Measurements from ENCODE around the gene TLR2. TPM values are rescaled to one million over a fixed set of nuclear protein-coding genes. Genes with fewer than 3 reads are reported as not detected.

The TLR2 gene
- total and polyA plus RNA-seq, 2 experiments from 2014 or later = 0.63 to 1.2 TPM

GRCh38 chr4:153679486-153679885 is 4.6 kb upstream of the TLR2 start:
- no peak overlapping the region for H3K27ac ChIP-seq (ENCODE audit: low read depth)
- H3K4me2 ChIP-seq = no peak overlapping the region
- no peaks in the 10 kb centered on the region for H3K9me2 ChIP-seq (ENCODE audit: insufficient read depth)
- H3K4me1 Mint-ChIP-seq = peaks cover 3% of the 10 kb centered on the region; the same call in 1 of the 3 replicates
- no peaks in the 10 kb centered on the region for H4K20me1 ChIP-seq (replicated peaks; ENCODE audit: insufficient read depth)
- DNase-seq (ENCODE audit: low spot score) (no peak), ATAC-seq (no peak)
- no peak overlapping the region for H3K27ac Mint-ChIP-seq
- H3K27me3 ChIP-seq (ENCODE audit: insufficient read depth) = peaks cover 33% of the 10 kb centered on the region
- peaks cover 21% of the 10 kb centered on the region for H3K27me3 Mint-ChIP-seq (ENCODE audit: insufficient read depth, low read depth, poor library complexity)
- no peaks in the 10 kb centered on the region for H3F3A ChIP-seq (replicated peaks; ENCODE audit: low read depth)
- H3K36me3 Mint-ChIP-seq (ENCODE audit: low read depth) = no peaks in the 10 kb centered on the region; the same call in 2 of the 3 replicates
- no peaks in the 10 kb centered on the region for H3K36me3 ChIP-seq (ENCODE audit: insufficient read depth)
- H3K4me3 Mint-ChIP-seq = no peak overlapping the region
- H2AFZ ChIP-seq = no peak overlapping the region
- no peaks in the 10 kb centered on the region for H3K4me1 ChIP-seq (ENCODE audit: insufficient read depth)
- no peak overlapping the region for H3K4me3 ChIP-seq
- H3K79me2 ChIP-seq (replicated peaks; ENCODE audit: insufficient read depth) = no peaks in the 10 kb centered on the region
- TF ChIP-seq ZNF331 (CRISPR knock-in tag; IDR thresholded peaks at IDR 0.05; ENCODE audit: low read depth) (no peak), JUNB (IDR thresholded peaks at IDR 0.05; ENCODE audit: unreplicated experiment) (no peak), CTCF (conservative IDR thresholded peaks at IDR 0.05; ENCODE audit: low read depth in 2 of 2) (peak in 1 of 2 experiments; percentile 30; a peak in 2 of 4 replicates)
- no peaks in the 10 kb centered on the region; the same call in 2 of the 3 replicates for H3K9me3 Mint-ChIP-seq

GRCh38 chr4:153683763-153684181 is 308 bp upstream of the TLR2 start:
- H2AFZ ChIP-seq = peak overlapping the region; percentile 98
- Mint-ChIP-seq H3K27me3 (ENCODE audit: insufficient read depth, low read depth, poor library complexity) (peaks cover 37% of the 10 kb centered on the region), H3K4me1 (peaks cover 9% of the 10 kb centered on the region), H3K4me3 (peak overlapping the region; percentile 78), H3K9me3 (peaks cover 37% of the 10 kb centered on the region), H3K27ac (no peak overlapping the region), H3K36me3 (ENCODE audit: low read depth) (peaks cover 14% of the 10 kb centered on the region)
- H3K79me2 ChIP-seq (replicated peaks; ENCODE audit: insufficient read depth) = no peaks in the 10 kb centered on the region
- peak overlapping the region; percentile 79 for H3K4me3 ChIP-seq
- no peaks in the 10 kb centered on the region for H3F3A ChIP-seq (replicated peaks; ENCODE audit: low read depth)
- no peak for DNase-seq (ENCODE audit: low spot score)
- peak; percentile 71 for ATAC-seq
- H3K36me3 ChIP-seq (ENCODE audit: insufficient read depth) = no peaks in the 10 kb centered on the region
- no peaks in the 10 kb centered on the region for H3K9me2 ChIP-seq (ENCODE audit: insufficient read depth)
- no peaks in the 10 kb centered on the region for H4K20me1 ChIP-seq (replicated peaks; ENCODE audit: insufficient read depth)
- peaks cover 55% of the 10 kb centered on the region for H3K27me3 ChIP-seq (ENCODE audit: insufficient read depth)
- TF ChIP-seq ETS1 (IDR thresholded peaks at IDR 0.05) = peak; percentile 17; the same call in 1 of the 2 replicates
- TF ChIP-seq CREB1 (CRISPR knock-in tag; IDR thresholded peaks at IDR 0.05; ENCODE audit: low read depth) = no peak
- H3K27ac ChIP-seq (ENCODE audit: low read depth) = no peak overlapping the region
- H3K4me1 ChIP-seq (ENCODE audit: insufficient read depth) = peaks cover 4% of the 10 kb centered on the region
- H3K4me2 ChIP-seq = peak overlapping the region; percentile 78

GRCh38 chr4:153684971-153685371 is 891 bp downstream of the TLR2 start:
- peak overlapping the region; percentile 79 for H3K4me3 ChIP-seq
- H3K27ac Mint-ChIP-seq = no peak overlapping the region
- peaks cover 26% of the 10 kb centered on the region for H3K36me3 Mint-ChIP-seq (ENCODE audit: low read depth)
- peak overlapping the region; percentile 98 for H2AFZ ChIP-seq
- H3K9me3 Mint-ChIP-seq = peaks cover 49% of the 10 kb centered on the region
- peaks cover 55% of the 10 kb centered on the region for H3K27me3 ChIP-seq (ENCODE audit: insufficient read depth)
- ATAC-seq (no peak), DNase-seq (ENCODE audit: low spot score) (no peak)
- H3K27ac ChIP-seq (ENCODE audit: low read depth) = no peak overlapping the region
- peak overlapping the region; percentile 78 for H3K4me2 ChIP-seq
- H3K79me2 ChIP-seq (replicated peaks; ENCODE audit: insufficient read depth) = no peaks in the 10 kb centered on the region
- peak overlapping the region; percentile 78 for H3K4me3 Mint-ChIP-seq
- H3K4me1 Mint-ChIP-seq = peaks cover 9% of the 10 kb centered on the region
- no peaks in the 10 kb centered on the region for H3K9me2 ChIP-seq (ENCODE audit: insufficient read depth)
- H3F3A ChIP-seq (replicated peaks; ENCODE audit: low read depth) = no peaks in the 10 kb centered on the region
- peaks cover 4% of the 10 kb centered on the region for H3K4me1 ChIP-seq (ENCODE audit: insufficient read depth)
- no peaks in the 10 kb centered on the region for H4K20me1 ChIP-seq (replicated peaks; ENCODE audit: insufficient read depth)
- peaks cover 37% of the 10 kb centered on the region for H3K27me3 Mint-ChIP-seq (ENCODE audit: insufficient read depth, low read depth, poor library complexity)
- no peaks in the 10 kb centered on the region for H3K36me3 ChIP-seq (ENCODE audit: insufficient read depth)
- no peak for TF ChIP-seq EZH2phosphoT487 (IDR thresholded peaks at IDR 0.05; ENCODE audit: unreplicated experiment)
- TF ChIP-seq POLR2AphosphoS5 (IDR thresholded peaks at IDR 0.05; ENCODE audit: low read depth) = no peak
- no peak for TF ChIP-seq JUNB (IDR thresholded peaks at IDR 0.05; ENCODE audit: unreplicated experiment)
- no peak for TF ChIP-seq NANOG (IDR thresholded peaks at IDR 0.05; ENCODE audit: borderline replicate concordance)

Measured in GM23338 (cell line).